ENCODE results near the gene HPGD. TPM values are rescaled to one million over a fixed set of nuclear protein-coding genes. Genes with fewer than 3 reads are reported as not detected.

The HPGD gene
- total and polyA plus RNA-seq, 2 of the 4 experiments (the other 2 are of a cell fraction), result not detected

GRCh38 chr4:174461466-174462106, 60.7 kb downstream of the HPGD start:
- Histone ChIP-seq H3K9ac (ENCODE audit: low read depth, low read length) (no peak overlapping the region), H3K4me1 (ENCODE audit: control insufficient read depth, insufficient read depth, low read length) (no peaks in the 10 kb centered on the region), H2AK5ac (ENCODE audit: low read depth, low read length) (no peak overlapping the region), H2AFZ (replicated peaks; ENCODE audit: low read length, poor library complexity) (no peak overlapping the region), H3K27me3 (ENCODE audit: control insufficient read depth, insufficient read depth, low read length) (no peaks in the 10 kb centered on the region), H3K23ac (ENCODE audit: low read depth, low read length) (no peak overlapping the region), H3K9me3 (ENCODE audit: control insufficient read depth, insufficient read depth, low read length) (peaks cover 2% of the 10 kb centered on the region; the same call in 1 of the 2 replicates), H2BK5ac (ENCODE audit: low read depth, low read length, poor library complexity, severe bottlenecking) (no peak overlapping the region), H3K9me1 (ENCODE audit: insufficient read depth, low read length) (no peaks in the 10 kb centered on the region), H4K20me1 (ENCODE audit: insufficient read depth, low read length) (no peaks in the 10 kb centered on the region), H3K36me3 (ENCODE audit: control insufficient read depth, insufficient read depth, low read length) (no peaks in the 10 kb centered on the region), H2AK9ac (replicated peaks; ENCODE audit: low read depth, low read length, poor library complexity) (no peak overlapping the region), H4K8ac (ENCODE audit: low read depth in 2 of 2, low read length in 2 of 2) (no peak overlapping the region), H3K56ac (ENCODE audit: extremely low read depth, insufficient read depth, low read length) (no peak overlapping the region), H2BK15ac (ENCODE audit: low read depth, low read length) (no peak overlapping the region), H3K27ac (ENCODE audit: insufficient read depth, low read length) (no peak overlapping the region), H2BK20ac (ENCODE audit: low read depth, low read length) (no peak overlapping the region), H3K14ac (replicated peaks; ENCODE audit: low read depth, low read length) (no peak overlapping the region), H4K5ac (ENCODE audit: low read depth, low read length) (no peak overlapping the region), H3K18ac (ENCODE audit: low read depth, low read length) (no peak overlapping the region), H3K4ac (ENCODE audit: low read depth, low read length) (no peak overlapping the region), H2BK120ac (ENCODE audit: low read depth, low read length) (no peak overlapping the region), H3K4me2 (ENCODE audit: low read depth, low read length) (no peak overlapping the region), H4K91ac (ENCODE audit: insufficient read depth, low read depth, low read length) (no peak overlapping the region), H3K79me1 (ENCODE audit: low read depth in 1 of 2, low read length in 2 of 2) (no peaks in the 10 kb centered on the region), H3K4me3 (ENCODE audit: insufficient read depth, low read depth, low read length) (no peak overlapping the region)
- in situ Hi-C loops (cut with MboI; ENCODE audit: low sequenced_read_pairs), result no loop called here
- no peak for DNase-seq
- no peak for ATAC-seq (ENCODE audit: low read depth)
- POLR2A ChIA-PET (ENCODE audit: unreplicated experiment), result interaction anchor here (0.5 kb wide), 1 partner anchor 996 kb away, joined by 3 read pairs; no protein-coding TSS in a partner anchor
- CTCF ChIA-PET, result no interaction called here
- intact Hi-C loops (cut with micrococcal nuclease), result no loop called here
- dilution Hi-C loops (cut with HindIII; ENCODE audit: low sequenced_read_pairs, unreplicated experiment), result no loop called here
- 0% methylated on average over 1 of the region's 3 CpGs; no CpG with 5 or more reads in 1 of the 2 experiments for WGBS, 2 experiments (ENCODE audit: extremely low coverage in 2 of 2, insufficient read length in 1 of 2)
- TF ChIP-seq POLR2A (IDR thresholded peaks at IDR 0.05; ENCODE audit: low read depth, low read length), result no peak
- no peak for TF ChIP-seq RFX5 (IDR thresholded peaks at IDR 0.05; ENCODE audit: low read depth, low read length)
- no peak for TF ChIP-seq MXI1 (IDR thresholded peaks at IDR 0.05; ENCODE audit: borderline replicate concordance, low read depth, low read length)
- no peak for TF ChIP-seq SMC3 (IDR thresholded peaks at IDR 0.05; ENCODE audit: low read depth, low read length)
- no peak for TF ChIP-seq RAD21 (IDR thresholded peaks at IDR 0.05; ENCODE audit: low read length)
- TF ChIP-seq NFE2L2 (IDR thresholded peaks at IDR 0.05; ENCODE audit: low read depth, low read length), result no peak
- TF ChIP-seq RCOR1 (IDR thresholded peaks at IDR 0.05; ENCODE audit: insufficient replicate concordance, low read length), result no peak
- no peak for TF ChIP-seq CEBPB (IDR thresholded peaks at IDR 0.05; ENCODE audit: low read depth, low read length)
- no peak for TF ChIP-seq FOS (IDR thresholded peaks at IDR 0.05; ENCODE audit: low read depth, low read length)
- TF ChIP-seq BHLHE40 (IDR thresholded peaks at IDR 0.05; ENCODE audit: low read depth, low read length), result no peak
- no peak for TF ChIP-seq ELK1 (IDR thresholded peaks at IDR 0.05; ENCODE audit: borderline replicate concordance, low read depth, low read length)
- no peak for TF ChIP-seq CHD1 (IDR thresholded peaks at IDR 0.05; ENCODE audit: low read depth, low read length)
- no peak for TF ChIP-seq MAFK (IDR thresholded peaks at IDR 0.05; ENCODE audit: low read depth, low read length)
- no peak for TF ChIP-seq MAZ (IDR thresholded peaks at IDR 0.05; ENCODE audit: borderline replicate concordance, low read depth, low read length)
- no peak for TF ChIP-seq CTCF (conservative IDR thresholded peaks at IDR 0.05; ENCODE audit: low read depth, low read length)
- no TSS peak for BruUV-seq (replicated peaks)
